ENCODE data around the gene CSRP1. TPM values are rescaled to one million over a fixed set of nuclear protein-coding genes. Genes with fewer than 3 reads are reported as not detected.
"Not testable (repeated sequence)": the region's sequence is repeated elsewhere in the genome, so short reads cannot be mapped to it uniquely, and the experiment has no call there.

Gene CSRP1
- total RNA-seq, 1 donor from 2014 or later: 256 TPM

GRCh38 chr1:201496296-201496690 is 10.6 kb downstream of the CSRP1 start:
- no peak for DNase-seq

DNA sequence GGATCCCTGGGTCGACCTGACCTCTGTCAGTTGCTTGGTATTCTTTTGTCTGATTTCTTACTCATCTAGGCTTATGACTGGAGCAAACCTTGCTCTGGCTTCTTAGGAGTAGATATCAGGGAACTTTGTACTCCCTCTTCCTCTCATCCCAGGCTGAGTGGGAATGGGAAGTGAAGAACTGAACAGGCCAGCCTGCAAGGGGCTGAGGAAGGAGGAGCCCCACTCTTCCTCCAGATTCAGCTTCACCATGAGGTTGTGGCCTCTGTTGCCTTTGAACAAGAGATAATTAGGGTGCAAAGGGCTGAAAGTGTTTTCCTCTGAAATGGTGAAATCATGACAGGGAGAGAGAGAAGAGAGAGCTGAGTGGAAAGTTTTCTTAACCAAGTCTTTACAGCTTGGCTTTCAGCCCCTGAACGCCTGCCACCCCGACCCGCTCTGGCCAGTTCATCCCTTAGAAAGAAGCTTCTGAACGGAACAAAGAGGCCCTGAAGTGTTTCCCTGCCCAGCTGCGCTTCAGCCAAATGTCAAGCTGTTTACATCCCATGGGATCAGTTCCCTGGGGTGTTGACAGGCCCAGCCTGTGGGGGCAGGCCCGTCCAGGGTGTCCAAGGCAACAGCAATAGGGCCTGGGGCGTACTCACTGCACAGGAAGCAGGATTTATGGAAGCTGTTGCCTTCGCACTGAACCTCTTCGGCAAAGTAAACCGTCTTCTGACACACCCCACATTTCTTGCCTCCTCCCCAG is 11.2 kb downstream of the CSRP1 start:
- no peak for DNase-seq

DNA sequence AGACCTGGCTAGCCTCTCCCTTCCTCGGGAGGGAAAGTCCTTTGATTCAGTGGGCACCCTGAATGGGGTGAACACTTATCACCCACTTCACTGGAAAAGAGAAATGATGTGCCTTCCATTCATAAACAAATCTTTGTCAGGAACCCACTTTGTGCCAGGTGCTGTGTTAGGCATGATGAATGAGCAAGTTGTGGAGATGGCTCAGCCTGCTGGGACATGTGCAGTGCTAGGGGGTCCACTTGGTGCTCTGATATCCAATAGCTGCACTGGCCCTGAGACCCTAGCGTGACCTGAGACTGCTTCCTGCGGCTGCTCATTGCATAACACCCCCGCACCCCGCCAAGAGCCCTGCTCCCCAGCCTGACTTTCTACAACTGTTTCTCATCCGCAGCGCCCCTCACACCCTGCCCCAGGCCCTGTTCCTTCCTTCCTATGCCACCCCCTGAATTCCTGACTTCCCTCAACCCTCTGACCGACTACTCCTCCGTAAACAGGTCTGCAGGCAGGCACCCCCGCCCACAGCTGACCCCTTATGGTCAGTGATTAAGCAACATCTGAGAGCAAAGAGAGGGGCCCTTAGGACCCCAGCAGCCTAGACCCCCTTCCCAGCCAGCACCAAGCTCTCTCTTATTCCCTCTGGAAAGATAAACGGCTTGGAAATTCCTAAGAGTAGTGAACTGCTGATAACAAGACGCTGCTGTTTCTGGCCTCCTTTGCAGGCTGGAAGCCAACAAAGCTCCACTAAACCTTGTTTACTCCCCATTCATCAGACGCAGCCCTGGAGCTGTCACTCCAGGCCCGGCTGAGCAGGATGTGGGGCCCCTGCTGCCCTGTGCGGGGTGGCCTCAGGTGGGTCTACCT is 12.9 kb downstream of the CSRP1 start:
- DNase-seq: peak; percentile 62

DNA sequence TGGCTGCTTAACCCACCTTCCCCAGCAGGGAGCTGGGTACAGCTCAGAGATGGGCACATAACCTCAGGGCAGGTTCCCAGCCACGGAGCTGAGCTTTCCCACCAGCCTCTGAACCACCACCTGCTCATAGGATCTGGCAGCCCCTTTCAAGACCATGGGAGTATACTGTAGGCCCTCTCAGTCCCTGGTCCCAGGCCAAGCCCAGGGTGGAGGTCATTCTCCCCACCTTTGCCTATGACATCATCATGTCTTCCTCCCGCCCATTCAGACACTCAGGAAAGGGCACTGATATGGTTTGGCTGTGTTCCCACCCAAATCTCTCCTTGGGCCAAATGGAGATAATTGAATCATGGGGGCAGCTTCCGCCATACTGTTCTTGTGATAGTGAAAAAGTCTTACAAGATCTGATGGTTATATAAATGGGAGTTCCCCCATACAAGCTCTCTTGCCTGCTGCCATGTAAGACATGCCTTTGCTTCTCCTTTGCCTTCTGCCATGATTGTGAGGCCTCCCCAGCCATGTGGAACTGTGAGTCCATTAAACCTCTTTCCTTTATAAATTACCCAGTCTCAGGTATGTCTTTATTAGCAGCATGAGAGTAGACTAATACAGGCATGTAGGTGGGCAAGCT is 13.8 kb downstream of the CSRP1 start:
- peak; percentile 56 for DNase-seq

DNA sequence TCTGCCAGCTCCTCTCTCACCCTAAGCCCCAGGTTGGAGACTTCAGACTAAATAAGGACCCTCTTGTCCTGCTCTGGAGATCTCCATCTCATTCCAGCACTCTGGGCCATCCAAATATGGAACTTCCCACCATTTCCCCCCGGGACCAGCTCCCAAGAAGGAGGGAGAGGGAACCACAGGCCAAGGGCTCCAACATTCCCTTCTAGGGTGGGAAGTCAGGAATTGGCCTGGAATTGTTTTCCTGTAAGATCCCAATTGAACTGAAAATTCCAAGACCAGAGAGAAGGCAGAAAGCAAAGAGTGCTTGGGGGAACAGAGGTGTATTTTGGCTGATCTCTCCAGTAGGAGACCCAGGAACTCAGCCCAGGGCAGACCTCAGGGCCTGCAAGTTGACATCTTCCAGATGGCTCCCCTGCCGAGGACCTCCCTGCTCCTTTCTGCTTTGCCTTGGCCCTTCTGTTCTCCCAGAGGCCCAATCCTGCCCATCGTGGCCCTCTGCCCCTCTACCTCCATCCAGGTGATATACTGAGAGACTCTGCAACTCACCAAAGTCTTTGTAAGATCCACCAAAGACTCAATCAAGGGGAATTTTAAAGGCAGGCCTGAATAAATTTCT is 14.9 kb downstream of the CSRP1 start:
- no peak for DNase-seq

DNA sequence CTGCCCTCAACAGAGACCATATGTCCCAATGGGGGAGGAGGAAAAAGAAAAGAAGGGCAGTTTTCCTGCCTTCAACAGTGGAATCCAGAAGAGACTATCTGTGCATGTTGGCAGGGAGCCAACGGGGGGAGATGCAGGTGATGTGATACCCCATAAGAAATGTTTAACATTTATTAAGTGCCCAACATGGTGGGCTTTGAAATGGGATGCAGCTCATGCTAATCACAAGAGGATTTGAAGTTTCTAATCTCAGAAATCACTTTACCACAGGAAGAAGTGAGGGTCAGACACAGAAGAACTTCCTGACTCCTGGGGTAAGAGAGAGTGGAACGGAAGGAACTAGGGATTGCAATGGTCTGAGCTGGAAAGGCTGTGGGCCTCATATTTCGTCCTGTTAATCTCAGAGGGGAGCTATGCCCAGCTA is 16.2 kb downstream of the CSRP1 start:
- peak; percentile 59 for DNase-seq

DNA sequence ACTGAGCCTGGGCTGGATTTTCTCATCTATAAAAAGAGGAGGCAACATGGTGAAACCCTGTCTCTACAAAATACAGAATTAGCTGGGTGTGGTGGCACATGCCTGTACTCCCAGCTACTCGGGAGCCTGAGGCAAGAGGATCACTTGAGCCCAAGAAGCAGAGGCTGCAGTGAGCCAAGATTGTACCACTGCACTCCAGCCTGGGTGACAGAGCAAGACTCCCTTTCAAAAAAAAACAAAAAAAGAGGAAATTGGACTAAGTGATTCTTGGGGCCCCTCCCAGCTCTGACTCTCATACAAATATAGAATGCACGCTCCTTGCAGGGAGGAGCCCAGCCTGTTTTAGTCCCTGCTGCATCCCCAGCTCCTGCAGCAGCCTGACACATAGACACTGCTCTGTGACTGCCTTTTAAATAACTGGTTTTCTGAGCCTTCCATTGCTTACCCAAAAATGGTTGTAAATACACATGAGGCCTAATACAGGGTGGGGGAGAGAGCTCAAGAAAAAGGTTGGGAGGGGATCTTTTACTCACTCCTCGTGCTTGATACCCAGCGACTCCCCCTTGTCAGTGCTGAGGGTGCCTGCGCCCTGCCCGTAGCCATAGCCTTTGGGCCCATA is 17.2 kb downstream of the CSRP1 start:
- DNase-seq: no peak

- peak; percentile 96 for DNase-seq
Measured at GRCh38 chr1:201488830-201489589, 17.9 kb downstream of the CSRP1 start.

- no peak for DNase-seq
Measured at GRCh38 chr1:201487742-201488141, 19.2 kb downstream of the CSRP1 start.

GRCh38 chr1:201486187-201486586 is 20.7 kb downstream of the CSRP1 start:
- peak; percentile 73 for DNase-seq

- DNase-seq: no peak
Measured at GRCh38 chr1:201485184-201485774, 21.6 kb downstream of the CSRP1 start.

DNA sequence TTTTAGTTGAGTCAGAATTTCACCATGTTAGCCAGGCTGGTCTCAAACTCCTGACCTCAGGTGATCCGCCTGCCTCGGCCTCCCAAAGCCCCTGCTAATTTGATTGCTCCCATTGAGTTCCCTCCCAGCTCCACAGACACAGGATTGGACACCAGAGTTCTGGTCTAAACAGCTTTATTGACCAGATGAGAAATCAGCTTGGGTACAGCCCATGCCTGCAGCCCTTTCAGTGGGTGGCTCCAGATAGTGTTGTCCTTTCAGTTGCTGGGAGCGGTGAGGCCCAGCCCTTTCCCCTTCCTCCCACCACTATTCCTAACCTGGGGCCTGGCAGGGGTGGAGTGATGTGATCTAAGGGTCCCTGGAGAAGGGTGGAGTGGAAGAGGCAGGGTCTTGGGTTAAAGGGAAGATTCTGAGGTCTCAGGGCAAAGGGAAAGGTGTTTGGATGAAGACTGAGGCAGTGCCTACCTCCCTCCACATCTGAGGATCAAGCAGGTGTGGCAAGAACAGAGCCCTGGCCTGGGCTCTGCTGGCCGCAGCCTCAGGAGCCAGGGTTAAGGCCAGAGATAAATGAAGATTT is 23.5 kb downstream of the CSRP1 start:
- DNase-seq: no peak

DNA sequence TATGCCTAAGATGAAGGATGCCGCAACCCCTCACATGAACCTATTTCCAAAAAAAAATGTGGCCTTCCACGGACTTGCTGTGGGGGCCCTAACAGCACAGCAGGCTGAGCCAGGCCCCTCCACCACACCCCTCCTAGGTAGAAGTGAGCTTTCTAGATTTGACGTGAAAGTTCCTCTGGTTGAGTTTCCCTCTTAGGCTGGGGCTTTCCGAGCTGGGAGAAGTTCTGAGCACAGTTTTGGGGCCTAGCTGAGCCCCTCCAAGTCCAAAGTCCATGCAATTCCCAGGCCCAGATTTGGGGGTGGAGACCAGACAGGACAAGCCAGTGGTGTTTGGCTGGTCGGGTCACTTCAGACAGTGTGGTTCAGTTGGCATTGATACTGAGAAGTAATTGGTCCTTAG is 24.2 kb downstream of the CSRP1 start:
- no peak for DNase-seq

DNA sequence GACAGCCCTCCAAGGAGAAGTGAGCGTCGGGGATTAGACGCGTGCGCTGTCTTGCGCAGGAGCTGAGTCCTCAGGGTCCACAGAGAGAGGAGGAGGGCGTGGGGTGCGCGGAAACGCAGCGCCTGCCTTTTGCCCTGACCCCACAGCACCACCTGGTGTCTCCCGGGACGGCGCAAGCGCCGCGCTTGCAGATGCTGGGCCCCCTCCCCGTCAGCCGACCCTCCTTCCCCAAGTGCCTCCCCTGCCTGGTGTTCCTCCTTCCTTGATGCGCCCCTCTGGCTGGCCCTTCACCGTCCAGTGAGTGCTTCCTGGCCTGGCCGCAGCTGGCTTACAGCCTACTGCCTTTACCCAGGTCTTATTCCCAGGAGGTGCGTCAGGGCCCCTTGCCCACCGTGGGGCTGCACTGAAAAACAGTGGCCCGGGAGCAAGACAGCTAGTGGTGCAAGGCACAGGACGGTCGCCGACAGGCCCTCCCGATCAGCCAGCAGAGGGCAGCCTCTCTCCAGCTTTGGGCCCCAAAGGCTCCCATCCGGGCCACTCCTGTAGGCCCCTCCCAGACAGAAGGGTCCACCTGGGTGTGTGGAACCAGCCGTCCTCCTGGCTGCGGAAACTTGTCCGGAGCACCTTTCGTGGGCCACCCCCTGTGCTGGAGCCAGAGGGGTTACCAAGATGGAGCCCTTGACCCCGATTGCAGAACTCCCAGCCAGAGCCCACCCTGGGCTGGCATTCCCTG is 25.0 kb downstream of the CSRP1 start:
- peak; percentile 90 for DNase-seq

GRCh38 chr1:201481004-201481380 is 25.9 kb downstream of the CSRP1 start:
- no peak for DNase-seq

DNA sequence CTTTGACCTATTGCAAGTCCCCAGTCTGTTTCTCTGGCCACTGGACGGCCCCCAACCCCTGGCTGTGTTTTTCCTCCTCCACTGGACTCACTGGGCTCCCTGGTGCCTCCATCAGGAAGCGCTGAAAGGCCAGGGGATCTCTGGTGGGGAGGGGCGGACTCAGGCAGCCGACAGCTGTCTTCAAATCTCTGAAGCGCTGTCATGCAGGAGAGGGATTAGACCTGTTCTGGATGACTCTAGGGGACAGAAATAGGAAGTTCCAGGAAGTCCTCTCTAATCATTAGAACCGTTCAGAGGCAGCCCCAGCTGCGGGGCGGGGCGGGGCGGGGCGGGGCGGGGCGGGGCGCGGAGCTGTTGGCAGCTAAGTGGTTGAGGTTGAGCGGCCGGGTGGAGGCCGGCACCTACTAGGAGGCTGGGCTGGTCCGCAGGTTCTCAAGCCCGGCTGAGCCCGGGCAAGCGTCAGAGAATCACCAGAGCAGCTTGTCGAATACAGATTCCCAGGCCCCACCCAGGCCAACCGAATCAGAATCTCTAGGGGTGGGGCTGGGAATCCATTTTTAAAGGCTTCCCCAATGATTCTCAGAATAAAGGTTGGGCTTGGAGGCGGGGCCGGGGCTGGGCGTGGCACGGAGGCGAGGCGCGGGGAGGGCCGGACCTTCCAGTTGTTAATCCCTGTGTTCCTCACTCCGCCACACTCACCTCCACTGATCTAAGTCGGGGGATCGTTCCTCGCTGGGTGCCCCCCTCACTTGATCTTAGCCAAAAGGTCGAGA is 26.5 kb downstream of the CSRP1 start:
- DNase-seq: no peak

GRCh38 chr1:201479201-201479730 is 27.7 kb downstream of the CSRP1 start:
- DNase-seq: no peak

DNA sequence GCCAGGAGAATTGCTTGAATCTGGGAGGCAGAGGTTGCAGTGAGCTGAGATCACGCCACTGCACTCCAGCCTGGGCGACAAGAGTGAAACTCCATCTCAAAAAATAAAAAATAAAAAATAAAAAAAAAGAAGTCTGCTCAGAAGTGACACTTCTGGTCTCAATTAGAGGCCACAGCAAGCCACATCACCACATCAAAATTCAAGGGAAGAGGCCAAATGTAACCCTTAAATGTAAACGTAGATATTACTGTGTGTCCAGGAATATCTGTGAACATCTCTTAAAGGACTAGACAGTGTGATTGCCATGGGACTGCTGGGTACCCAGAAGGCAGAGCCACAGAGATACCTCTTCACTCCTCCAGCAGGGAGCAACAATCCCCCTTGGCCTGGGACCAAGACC is 28.3 kb downstream of the CSRP1 start:
- not testable (repeated sequence) for DNase-seq

- no peak for DNase-seq
Measured at GRCh38 chr1:201476670-201477344, 30.1 kb downstream of the CSRP1 start.
